Measurements from ENCODE around the gene SP3. TPM values are rescaled to one million over a fixed set of nuclear protein-coding genes. Genes with fewer than 3 reads are reported as not detected.

SP3 gene
- total RNA-seq, 1 experiment from 2014 or later = 84.5 TPM

DNA sequence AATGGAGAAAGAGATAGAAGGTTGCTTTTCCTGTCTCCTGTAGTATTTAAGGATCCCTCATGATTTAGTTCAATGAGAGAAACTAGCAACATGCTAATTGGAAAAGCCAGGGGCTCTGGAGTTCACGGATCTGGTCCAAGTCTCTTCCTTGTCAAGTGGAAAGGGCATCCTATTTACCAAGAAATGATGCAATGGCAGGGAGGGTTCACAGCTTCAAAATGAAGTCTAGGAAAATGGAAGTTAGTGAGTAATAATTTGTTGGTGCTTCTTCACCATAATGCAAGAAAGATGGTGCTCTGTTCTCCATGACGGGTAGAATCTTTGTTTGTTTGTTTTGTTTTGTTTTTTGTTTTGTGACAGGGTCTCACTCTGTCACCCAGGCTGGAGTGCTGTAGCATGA lies 34.6 kb upstream of the SP3 start:
- no peaks in the 10 kb centered on the region for H3K36me3 ChIP-seq (ENCODE audit: insufficient read depth, low read length, poor library complexity, severe bottlenecking)
- H3K27ac ChIP-seq (ENCODE audit: low read depth, low read length, poor library complexity, severe bottlenecking) = no peak overlapping the region
- intact Hi-C loops (cut with micrococcal nuclease; ENCODE audit: unreplicated experiment) = no loop called here
- H3K4me1 ChIP-seq (ENCODE audit: insufficient read depth, low read length, poor library complexity, severe bottlenecking) = no peaks in the 10 kb centered on the region
- TF ChIP-seq, protein P1, sequence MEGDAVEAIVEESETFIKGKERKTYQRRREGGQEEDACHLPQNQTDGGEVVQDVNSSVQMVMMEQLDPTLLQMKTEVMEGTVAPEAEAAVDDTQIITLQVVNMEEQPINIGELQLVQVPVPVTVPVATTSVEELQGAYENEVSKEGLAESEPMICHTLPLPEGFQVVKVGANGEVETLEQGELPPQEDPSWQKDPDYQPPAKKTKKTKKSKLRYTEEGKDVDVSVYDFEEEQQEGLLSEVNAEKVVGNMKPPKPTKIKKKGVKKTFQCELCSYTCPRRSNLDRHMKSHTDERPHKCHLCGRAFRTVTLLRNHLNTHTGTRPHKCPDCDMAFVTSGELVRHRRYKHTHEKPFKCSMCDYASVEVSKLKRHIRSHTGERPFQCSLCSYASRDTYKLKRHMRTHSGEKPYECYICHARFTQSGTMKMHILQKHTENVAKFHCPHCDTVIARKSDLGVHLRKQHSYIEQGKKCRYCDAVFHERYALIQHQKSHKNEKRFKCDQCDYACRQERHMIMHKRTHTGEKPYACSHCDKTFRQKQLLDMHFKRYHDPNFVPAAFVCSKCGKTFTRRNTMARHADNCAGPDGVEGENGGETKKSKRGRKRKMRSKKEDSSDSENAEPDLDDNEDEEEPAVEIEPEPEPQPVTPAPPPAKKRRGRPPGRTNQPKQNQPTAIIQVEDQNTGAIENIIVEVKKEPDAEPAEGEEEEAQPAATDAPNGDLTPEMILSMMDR (conservative IDR thresholded peaks at IDR 0.05; ENCODE audit: low read depth, low read length) = no peak
- TF ChIP-seq EZH2 (IDR thresholded peaks at IDR 0.05; ENCODE audit: borderline replicate concordance, low read depth, low read length, poor library complexity, severe bottlenecking) = no peak
- no peaks in the 10 kb centered on the region for H3K9me3 ChIP-seq (ENCODE audit: low read depth, low read length, poor library complexity, severe bottlenecking)
- DNase-seq (ENCODE audit: low spot score) = no peak
- peaks cover 2% of the 10 kb centered on the region for H3K27me3 ChIP-seq (replicated peaks; ENCODE audit: insufficient read depth, low read depth, low read length, poor library complexity)
- ChIA-PET CTCF (no interaction called here), POLR2A (ENCODE audit: low non-redundant PET) (no interaction called here)
- no TSS peak for BruUV-seq (replicated peaks)
- no peak overlapping the region for H3K4me3 ChIP-seq (ENCODE audit: low read depth, low read length, poor library complexity, severe bottlenecking)

DNA sequence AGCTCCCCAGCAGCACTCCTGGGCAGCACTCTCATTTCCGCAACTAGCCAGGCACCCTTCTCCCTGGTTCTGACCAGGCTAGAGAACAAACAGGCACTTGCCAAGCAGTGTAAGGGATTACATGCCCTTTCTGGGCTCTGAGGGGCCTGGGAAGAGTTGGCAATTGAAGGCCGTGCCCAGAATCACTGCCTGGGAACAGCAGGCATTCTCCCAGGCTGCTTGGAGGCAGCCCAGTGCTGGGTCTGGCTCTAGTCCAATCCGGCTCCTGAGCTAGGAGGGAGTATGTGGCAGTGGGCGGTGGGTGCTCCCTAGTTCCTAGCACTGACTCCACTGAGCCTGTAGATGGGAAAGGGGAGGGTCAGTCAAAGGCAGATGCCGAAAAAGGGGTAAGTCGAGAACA lies 34.1 kb upstream of the SP3 start:
- intact Hi-C loops (cut with micrococcal nuclease; ENCODE audit: unreplicated experiment) = no loop called here
- DNase-seq (ENCODE audit: low spot score) = no peak
- TF ChIP-seq EZH2 (IDR thresholded peaks at IDR 0.05; ENCODE audit: borderline replicate concordance, low read depth, low read length, poor library complexity, severe bottlenecking) = no peak
- TF ChIP-seq, protein P1 (conservative IDR thresholded peaks at IDR 0.05; ENCODE audit: low read depth, low read length) = no peak
- H3K4me1 ChIP-seq (ENCODE audit: insufficient read depth, low read length, poor library complexity, severe bottlenecking) = no peaks in the 10 kb centered on the region
- H3K4me3 ChIP-seq (ENCODE audit: low read depth, low read length, poor library complexity, severe bottlenecking) = no peak overlapping the region
- no peak overlapping the region for H3K27ac ChIP-seq (ENCODE audit: low read depth, low read length, poor library complexity, severe bottlenecking)
- ChIA-PET CTCF (no interaction called here), POLR2A (ENCODE audit: low non-redundant PET) (no interaction called here)
- H3K27me3 ChIP-seq (replicated peaks; ENCODE audit: insufficient read depth, low read depth, low read length, poor library complexity) = peaks cover 2% of the 10 kb centered on the region
- no TSS peak for BruUV-seq (replicated peaks)
- no peaks in the 10 kb centered on the region for H3K36me3 ChIP-seq (ENCODE audit: insufficient read depth, low read length, poor library complexity, severe bottlenecking)
- no peaks in the 10 kb centered on the region for H3K9me3 ChIP-seq (ENCODE audit: low read depth, low read length, poor library complexity, severe bottlenecking)

DNA sequence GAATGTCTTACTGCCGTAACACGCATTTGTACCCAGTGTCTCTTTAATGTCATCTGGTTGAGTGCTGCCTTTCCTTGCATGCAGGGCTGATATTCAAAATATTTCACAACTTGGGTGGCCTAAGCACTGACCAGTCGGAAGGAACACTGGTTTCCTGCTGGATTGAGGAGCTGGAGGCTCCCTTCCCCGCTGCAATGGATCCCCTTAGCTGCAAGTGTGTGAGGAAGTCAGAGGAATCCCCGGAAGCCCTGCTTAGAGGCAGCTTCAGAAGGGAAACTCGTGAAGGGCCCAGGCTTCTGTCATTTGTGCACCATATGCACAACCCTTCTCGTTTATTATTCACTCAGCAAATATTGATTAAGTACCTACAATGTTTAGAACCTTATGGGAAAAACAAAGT lies 33.2 kb upstream of the SP3 start:
- CTCF ChIA-PET = no interaction called here
- POLR2A ChIA-PET (ENCODE audit: low non-redundant PET) = no interaction called here
- intact Hi-C loops (cut with micrococcal nuclease; ENCODE audit: unreplicated experiment) = no loop called here
- TF ChIP-seq, protein P1 (conservative IDR thresholded peaks at IDR 0.05; ENCODE audit: low read depth, low read length) = no peak
- TF ChIP-seq EZH2 (IDR thresholded peaks at IDR 0.05; ENCODE audit: borderline replicate concordance, low read depth, low read length, poor library complexity, severe bottlenecking) = no peak
- Histone ChIP-seq H3K4me1 (ENCODE audit: insufficient read depth, low read length, poor library complexity, severe bottlenecking) (no peaks in the 10 kb centered on the region), H3K27ac (ENCODE audit: low read depth, low read length, poor library complexity, severe bottlenecking) (no peak overlapping the region), H3K4me3 (ENCODE audit: low read depth, low read length, poor library complexity, severe bottlenecking) (no peak overlapping the region), H3K27me3 (replicated peaks; ENCODE audit: insufficient read depth, low read depth, low read length, poor library complexity) (peaks cover 2% of the 10 kb centered on the region), H3K36me3 (ENCODE audit: insufficient read depth, low read length, poor library complexity, severe bottlenecking) (no peaks in the 10 kb centered on the region), H3K9me3 (ENCODE audit: low read depth, low read length, poor library complexity, severe bottlenecking) (no peaks in the 10 kb centered on the region)
- no peak for DNase-seq (ENCODE audit: low spot score)
- no TSS peak for BruUV-seq (replicated peaks)

Data from A673 (cell line).